K562 (cell line): ENCODE measurements around the gene THOP1. TPM values are rescaled to one million over a fixed set of nuclear protein-coding genes. Genes with fewer than 3 reads are reported as not detected.

Experiments used
- CBX8 ChIP-seq: fragments of 200-600 bp; sonication (generic); IDR thresholded peaks from 2 replicates; pipeline ENCODE4 v1.6.1; 2012; ENCODE audit warnings: borderline replicate concordance, mixed run types, low read depth, mild to moderate bottlenecking, moderate library complexity, mixed read lengths, low read length, control low read depth, inconsistent platforms; ENCODE audit not compliant: poor library complexity, severe bottlenecking; ENCODE audit errors: extremely low read depth
- CREB1 ChIP-seq, 2 experiments: sonication (generic) in 1 of 2; formaldehyde crosslinking in 1 of 2; IDR thresholded peaks; 2 replicates each; pipeline versions ENCODE4 v1.6.1 to v1.8.0; 2012 to 2022; ENCODE audit warnings: inconsistent platforms in 1 of 2, mild to moderate bottlenecking in 1 of 2, missing genetic modification reagents in 1 of 2, moderate library complexity in 1 of 2
- FOXA3 ChIP-seq, 2 experiments: fragments of 450-650 bp in 1 of 2; sonication (generic) in 1 of 2; formaldehyde crosslinking; IDR thresholded peaks in 1 of 2; conservative IDR thresholded peaks in 1 of 2; 2 replicates each; pipeline versions ENCODE4 v1.4.0 to v1.8.0; 2020 to 2022; ENCODE audit warnings: mild to moderate bottlenecking in 2 of 2, missing genetic modification reagents in 1 of 2
- FOXJ2 ChIP-seq: fragments of 200-800 bp; sonication (Bioruptor generic); IDR thresholded peaks from 2 replicates; pipeline ENCODE4 v1.6.1; 2016; ENCODE audit warnings: missing genetic modification characterization, missing compliant biosample characterization
- HDAC6 ChIP-seq: IDR thresholded peaks from 2 replicates; pipeline ENCODE4 v1.6.1; 2012; ENCODE audit warnings: low read depth, mild to moderate bottlenecking, control low read depth, inconsistent platforms, low read length, moderate library complexity
- MAZ ChIP-seq, 2 experiments: fragments of 450-650 bp in 1 of 2; sonication (generic) in 1 of 2; formaldehyde crosslinking; IDR thresholded peaks in 1 of 2; conservative IDR thresholded peaks in 1 of 2; 2 replicates each; pipeline versions ENCODE4 v1.4.0 to v1.5.0; 2020; ENCODE audit warnings: mild to moderate bottlenecking in 1 of 2, missing genetic modification reagents in 1 of 2
- NEUROD1 ChIP-seq: fragments of 150-350 bp; IDR thresholded peaks from 2 replicates; pipeline ENCODE4 v1.6.1; 2014; ENCODE audit warnings: borderline replicate concordance, low read length, low read depth; ENCODE audit not compliant: partially characterized antibody
- NRF1 ChIP-seq, 2 experiments: fragments of 450-650 bp; IDR thresholded peaks in 1 of 2; conservative IDR thresholded peaks in 1 of 2; 2 replicates each; pipeline ENCODE4 v1.6.1; 2014; ENCODE audit warnings: mild to moderate bottlenecking in 2 of 2
- PHF21A ChIP-seq: fragments of 450-650 bp; IDR thresholded peaks from 2 replicates; pipeline ENCODE4 v1.6.1; 2017; ENCODE audit warnings: low read depth, borderline replicate concordance
- POLR2H ChIP-seq: IDR thresholded peaks from 2 replicates; pipeline ENCODE4 v1.6.1; 2016; ENCODE audit warnings: missing genetic modification characterization, low read depth, mild to moderate bottlenecking, control low read depth, missing compliant biosample characterization, moderate library complexity
- PURB ChIP-seq: sonication (generic); formaldehyde crosslinking; IDR thresholded peaks from 2 replicates; pipeline ENCODE4 v1.9.0; 2021; ENCODE audit warnings: low read depth, mild to moderate bottlenecking, missing genetic modification reagents
- RBM25 ChIP-seq: fragments of 200-400 bp; formaldehyde crosslinking; IDR thresholded peaks from 2 replicates; pipeline ENCODE4 v1.6.1; 2018; ENCODE audit warnings: low read length, low read depth, moderate library complexity; ENCODE audit not compliant: severe bottlenecking
- RREB1 ChIP-seq: fragments of 250-450 bp; sonication (Bioruptor Pico); IDR thresholded peaks from 2 replicates; pipeline ENCODE4 v1.4.0; 2020
- SMARCA4 ChIP-seq: fragments of 450-650 bp; IDR thresholded peaks from 2 replicates; pipeline ENCODE4 v1.6.1; 2016
- ZBTB1 ChIP-seq: sonication (generic); formaldehyde crosslinking; IDR thresholded peaks from 2 replicates; pipeline ENCODE4 v1.8.1; 2023; ENCODE audit warnings: missing genetic modification reagents, low read depth, mild to moderate bottlenecking, borderline replicate concordance
- ZNF134 ChIP-seq: fragments of 250-450 bp; sonication (Bioruptor Pico); conservative IDR thresholded peaks from 2 replicates; pipeline ENCODE4 v1.4.0; 2020
- ZNF408 ChIP-seq: fragments of 250-450 bp; sonication (Bioruptor Pico); IDR thresholded peaks from 2 replicates; pipeline ENCODE4 v1.4.0; 2020; ENCODE audit warnings: low read depth, mild to moderate bottlenecking, moderate library complexity
- polyA plus RNA-seq, 8 experiments: library from polyadenylated mRNA; depleted of rRNA in 4 of 8; stranded (reverse) in 5 of 8; unstranded in 3 of 8; fragments of >200 nt; fragmentation: Nextera tagmentation in 2 of 8; fragmentation: Illumina TruSeq in 1 of 8; extraction: Ambion mirVana in 2 of 8; extraction: Trizol in 1 of 8; gene quantifications; 2 replicates each; pipeline versions ENCODE4 v1.2.1 to v1.2.3, GENCODE V29; 2011 to 2014; ENCODE audit warnings: inconsistent platforms in 1 of 8, missing spikeins in 1 of 8
- total RNA-seq, 7 experiments: library from RNA; depleted of rRNA in 6 of 7; stranded (reverse); fragments of >200 nt in 6 of 7; fragmentation: Illumina TruSeq in 2 of 7; extraction: Trizol in 2 of 7; gene quantifications; 2 replicates each; pipeline versions ENCODE4 v1.2.1 to v1.2.3, GENCODE V29; 2011 to 2021; ENCODE audit warnings: low replicate concordance in 1 of 7
- TF ChIP-seq, protein P1 (sequence below): sonication (generic); formaldehyde crosslinking; IDR thresholded peaks from 2 replicates; pipeline ENCODE4 v1.8.0; 2022; ENCODE audit warnings: missing genetic modification reagents, mild to moderate bottlenecking, moderate library complexity, borderline replicate concordance

THOP1 gene
- total and polyA plus RNA-seq, 9 of the 15 experiments (the other 6 are each of a cell fraction or from before 2014, with no cell fraction given) = 1.3 to 255 (median 96.1) TPM

DNA sequence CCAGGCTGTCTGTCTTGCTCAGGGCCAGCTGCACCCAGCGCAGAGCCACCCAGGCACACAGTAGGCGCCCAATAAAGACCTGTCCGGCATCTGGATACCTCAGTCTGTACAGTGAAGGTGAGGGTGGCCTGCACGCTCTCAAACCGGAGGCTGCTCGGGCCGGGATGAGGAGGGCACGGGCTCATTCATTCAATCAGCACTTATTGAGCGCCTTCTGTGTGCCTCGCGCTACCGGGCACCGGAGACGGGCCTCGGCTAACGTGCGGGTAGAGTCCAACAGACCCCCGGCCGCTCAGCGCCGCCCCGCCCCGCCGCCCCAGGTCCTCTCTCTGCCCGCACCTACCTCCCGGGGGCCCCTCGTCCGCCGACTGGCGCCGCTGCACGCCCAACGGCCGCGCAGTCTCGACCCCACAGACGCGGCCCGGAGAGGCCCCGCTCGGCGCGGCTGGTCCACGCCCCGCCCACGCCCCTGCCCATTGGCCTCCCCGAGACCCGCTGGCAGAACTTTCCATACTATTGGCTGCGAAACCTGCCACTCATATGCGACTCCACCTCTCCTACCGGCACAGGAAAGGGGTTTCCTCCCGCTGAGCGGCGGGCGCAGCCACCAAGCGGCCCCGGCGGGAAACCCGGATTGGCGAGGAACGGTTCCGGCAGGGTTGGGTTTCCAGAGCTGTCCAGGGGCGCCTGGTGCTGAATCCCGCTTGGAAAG, 45.5 kb upstream of the THOP1 start, which contains the start of gene SLC39A3 (continued):
- TF ChIP-seq RREB1 = 0 out of 2 replicates have a peak, but pooled peaks have one; percentile 48
- no peak; the same call in 1 of the 2 replicates for TF ChIP-seq CREB1 (IDR thresholded peaks at IDR 0.05)
- TF ChIP-seq CREB1 (CRISPR knock-in tag; IDR thresholded peaks at IDR 0.05) = peak; percentile 78
- TF ChIP-seq MAZ (CRISPR knock-in tag; conservative IDR thresholded peaks at IDR 0.05 in 1 of 2, IDR thresholded peaks at IDR 0.05 in 1 of 2) = peak; percentile 77 to 97
- no peak for TF ChIP-seq FOXJ2 (tag)
- 0 out of 4 replicates have a peak, but pooled peaks of 1 of the 2 experiments have one; percentile 1 for TF ChIP-seq FOXA3 (CRISPR knock-in tag; conservative IDR thresholded peaks at IDR 0.05 in 1 of 2, IDR thresholded peaks at IDR 0.05 in 1 of 2)
- no peak for TF ChIP-seq CBX8
- TF ChIP-seq ZBTB1 (CRISPR knock-in tag) = peak; percentile 85
- TF ChIP-seq PURB (CRISPR knock-in tag) = no peak
- TF ChIP-seq ZNF408 (CRISPR knock-in tag) = no peak
- no peak for TF ChIP-seq POLR2H
- TF ChIP-seq, protein P1, sequence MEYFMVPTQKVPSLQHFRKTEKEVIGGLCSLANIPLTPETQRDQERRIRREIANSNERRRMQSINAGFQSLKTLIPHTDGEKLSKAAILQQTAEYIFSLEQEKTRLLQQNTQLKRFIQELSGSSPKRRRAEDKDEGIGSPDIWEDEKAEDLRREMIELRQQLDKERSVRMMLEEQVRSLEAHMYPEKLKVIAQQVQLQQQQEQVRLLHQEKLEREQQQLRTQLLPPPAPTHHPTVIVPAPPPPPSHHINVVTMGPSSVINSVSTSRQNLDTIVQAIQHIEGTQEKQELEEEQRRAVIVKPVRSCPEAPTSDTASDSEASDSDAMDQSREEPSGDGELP (CRISPR knock-in tag) = peak; percentile 90
- no peak for TF ChIP-seq HDAC6
- TF ChIP-seq RBM25 = peak; percentile 99
- no peak; the same call in 1 of the 2 replicates for TF ChIP-seq ZNF134 (CRISPR knock-in tag)
- TF ChIP-seq NRF1 (conservative IDR thresholded peaks at IDR 0.05 in 1 of 2, IDR thresholded peaks at IDR 0.05 in 1 of 2) = peak; percentile 44 to 51; a peak in 2 of 4 replicates
- TF ChIP-seq PHF21A = peak; percentile 83; the same call in 1 of the 2 replicates
- 0 out of 2 replicates have a peak, but pooled peaks have one; percentile 33 for TF ChIP-seq SMARCA4
- peak; percentile 95 for TF ChIP-seq NEUROD1
